Fibroblast of lung (primary cell): ENCODE results near the gene EDEM1.

Experiments used
- CTCF ChIP-seq, 2 donors: IDR thresholded peaks in 1 of 2; conservative IDR thresholded peaks in 1 of 2; 1 replicate in 1 of 2; 2 replicates in 1 of 2; pipeline ENCODE4 v1.5.1; 2011 to 2012; ENCODE audit warnings: low read length in 2 of 2, control low read depth in 1 of 2, inconsistent platforms in 1 of 2, low read depth in 1 of 2, mild to moderate bottlenecking in 1 of 2
- EZH2 ChIP-seq: IDR thresholded peaks from 2 replicates; pipeline ENCODE4 v1.5.1; 2012; ENCODE audit warnings: low read length, control low read depth, mild to moderate bottlenecking; ENCODE audit errors: missing control alignments

GRCh38 chr3:5260992-5261501 lies 73.5 kb downstream of the EDEM1 start:
- TF ChIP-seq CTCF (conservative IDR thresholded peaks at IDR 0.05 in 1 of 2, IDR thresholded peaks at IDR 0.05 in 1 of 2; ENCODE audit: low read depth in 1 of 2, low read length in 2 of 2) (no peak), EZH2 (no peak)
